Astrocyte (in vitro differentiated cells and primary cell): ENCODE results near the gene KIF19. TPM values are rescaled to one million over a fixed set of nuclear protein-coding genes. Genes with fewer than 3 reads are reported as not detected.
A peak's percentile ranks its signal among the peaks of the same experiment; 100 is the strongest.

ENCODE experiments used
- DNase-seq: peaks from one replicate; pipeline ENCODE4 v3.0.0-alpha.2; 2010; ENCODE audit warnings: low read depth
- FAIRE-seq: peaks from 2 replicates; lab custom pipeline; 2011; peaks lifted over from hg19 to GRCh38; lab: Jason Lieb, UNC
- H2AFZ ChIP-seq: 2 replicates; pipeline ENCODE4 v1.6.0; 2012; ENCODE audit warnings: low read depth, low read length, inconsistent platforms
- H3K27ac ChIP-seq: 2 replicates; pipeline ENCODE4 v1.5.1; 2011; ENCODE audit warnings: low read depth, low read length, inconsistent platforms
- H3K27me3 ChIP-seq: 2 replicates; pipeline ENCODE4 v1.6.0; 2011; ENCODE audit warnings: low read length, inconsistent platforms; ENCODE audit not compliant: insufficient read depth
- H3K36me3 ChIP-seq: 2 replicates; pipeline ENCODE4 v1.5.1; 2011; ENCODE audit warnings: low read length, inconsistent platforms; ENCODE audit not compliant: insufficient read depth
- H3K4me1 ChIP-seq: 2 replicates; pipeline ENCODE4 v1.5.1; 2011; ENCODE audit warnings: low read length, inconsistent platforms; ENCODE audit not compliant: insufficient read depth
- H3K4me2 ChIP-seq: 2 replicates; pipeline ENCODE4 v1.6.0; 2012; ENCODE audit warnings: low read length, inconsistent platforms
- H3K4me3 ChIP-seq: 2 replicates; pipeline ENCODE4 v1.5.1; 2011; ENCODE audit warnings: low read depth, mild to moderate bottlenecking, low read length, inconsistent platforms; ENCODE audit not compliant: insufficient read depth
- H3K79me2 ChIP-seq: 2 replicates; pipeline ENCODE4 v1.6.0; 2012; ENCODE audit warnings: mild to moderate bottlenecking, low read length, inconsistent platforms; ENCODE audit not compliant: insufficient read depth
- H3K9ac ChIP-seq: 2 replicates; pipeline ENCODE4 v1.6.0; 2012; ENCODE audit warnings: mild to moderate bottlenecking, low read length, inconsistent platforms
- H3K9me3 ChIP-seq: 2 replicates; pipeline ENCODE4 v1.5.1; 2012; ENCODE audit warnings: low read depth, mild to moderate bottlenecking, low read length, inconsistent platforms; ENCODE audit not compliant: insufficient read depth
- H4K20me1 ChIP-seq: 2 replicates; pipeline ENCODE4 v1.6.0; 2012; ENCODE audit warnings: low read length, inconsistent platforms; ENCODE audit not compliant: insufficient read depth
- H3K27ac Mint-ChIP-seq: one replicate; pipeline ENCODE4 v1.8.0; 2021; ENCODE audit warnings: mild to moderate bottlenecking, mixed read lengths; ENCODE audit not compliant: unreplicated experiment
- H3K27me3 Mint-ChIP-seq: one replicate; pipeline ENCODE4 v1.8.0; 2021; ENCODE audit warnings: low read depth, mixed read lengths; ENCODE audit not compliant: unreplicated experiment
- H3K36me3 Mint-ChIP-seq: one replicate; pipeline ENCODE4 v1.8.0; 2021; ENCODE audit warnings: low read depth, mixed read lengths; ENCODE audit not compliant: unreplicated experiment
- H3K4me1 Mint-ChIP-seq: one replicate; pipeline ENCODE4 v1.8.0; 2021; ENCODE audit warnings: low read depth, mixed read lengths; ENCODE audit not compliant: unreplicated experiment
- H3K4me3 Mint-ChIP-seq: one replicate; pipeline ENCODE4 v1.8.0; 2021; ENCODE audit warnings: mild to moderate bottlenecking, moderate library complexity, mixed read lengths; ENCODE audit not compliant: unreplicated experiment
- H3K9me3 Mint-ChIP-seq: one replicate; pipeline ENCODE4 v1.8.0; 2021; ENCODE audit warnings: mild to moderate bottlenecking, mixed read lengths; ENCODE audit not compliant: unreplicated experiment
- CTCF ChIP-seq: IDR thresholded peaks from 2 replicates; pipeline ENCODE4 v1.5.1; 2011; ENCODE audit warnings: low read depth, mild to moderate bottlenecking, inconsistent platforms, low read length, moderate library complexity; ENCODE audit not compliant: insufficient read depth
- EZH2 ChIP-seq: IDR thresholded peaks from 2 replicates; pipeline ENCODE4 v1.6.1; 2012; ENCODE audit warnings: mild to moderate bottlenecking, low read length, inconsistent platforms; ENCODE audit not compliant: insufficient read depth
- total RNA-seq: library from RNA; stranded (reverse); gene quantifications from 2 replicates; pipeline ENCODE4 v1.2.1, GENCODE V29; 2021

Gene KIF19
- total RNA-seq, 1 donor from 2014 or later = not detected

DNA sequence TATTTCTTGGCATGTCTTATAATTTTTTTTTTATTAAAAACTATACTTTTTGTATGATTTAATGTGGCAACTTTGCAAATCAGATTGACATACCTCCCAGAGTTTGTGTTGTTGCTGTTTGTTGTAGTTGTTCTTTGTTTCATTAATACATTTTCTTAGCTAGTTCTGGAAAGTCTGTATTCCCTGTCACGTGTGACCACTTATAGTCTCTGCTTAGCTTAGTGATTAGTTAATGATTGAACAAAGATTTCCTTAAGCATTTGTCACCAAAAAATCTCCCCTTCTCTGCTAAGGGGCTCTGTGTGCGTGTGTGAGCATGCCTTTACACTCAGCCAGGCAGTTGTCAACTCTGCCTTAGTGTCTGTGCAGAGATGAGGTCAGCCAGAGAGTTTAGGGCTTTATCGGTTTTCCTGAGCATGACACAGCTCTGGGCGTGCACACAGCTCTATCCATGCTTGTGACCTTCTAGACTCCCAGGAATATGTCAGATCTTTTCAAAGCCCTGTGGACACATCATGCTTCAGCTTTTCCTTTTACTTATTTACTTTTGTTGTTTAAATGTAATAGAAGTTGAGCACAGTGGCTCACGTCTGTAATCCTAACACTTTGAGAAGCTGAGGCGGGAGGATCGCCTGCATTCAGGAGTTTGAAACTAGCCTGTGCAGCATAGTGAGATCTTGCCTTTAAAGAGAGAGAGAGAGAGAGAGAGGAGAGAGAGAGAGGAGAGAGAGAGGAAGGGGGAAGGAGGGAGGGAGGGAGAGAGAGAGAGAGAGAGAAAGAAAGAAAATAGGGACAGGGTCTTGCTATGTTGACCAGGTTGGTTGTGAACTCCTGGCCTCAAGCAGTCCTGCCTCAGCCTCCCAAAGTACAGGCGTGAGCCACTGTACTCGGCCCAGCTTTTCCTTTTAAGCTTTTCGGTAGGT lies 30.1 kb upstream of the KIF19 start:
- FAIRE-seq (no peak), DNase-seq (peak; percentile 31)
- no peaks in the 10 kb centered on the region for H3K36me3 Mint-ChIP-seq
- Histone ChIP-seq H3K27me3 (no peaks in the 10 kb centered on the region), H3K27ac (no peak overlapping the region), H3K4me3 (no peak overlapping the region), H2AFZ (no peak overlapping the region), H3K36me3 (no peaks in the 10 kb centered on the region), H3K4me1 (no peaks in the 10 kb centered on the region), H3K9ac (no peak overlapping the region), H3K9me3 (no peaks in the 10 kb centered on the region), H3K79me2 (no peaks in the 10 kb centered on the region), H3K4me2 (no peak overlapping the region), H4K20me1 (no peaks in the 10 kb centered on the region)
- peak overlapping the region; percentile 8 for H3K27ac Mint-ChIP-seq
- no peak for TF ChIP-seq CTCF
- TF ChIP-seq EZH2 = no peak
- peaks cover 8% of the 10 kb centered on the region for H3K4me1 Mint-ChIP-seq
- H3K27me3 Mint-ChIP-seq = peaks cover 20% of the 10 kb centered on the region
- no peak overlapping the region for H3K4me3 Mint-ChIP-seq
- no peaks in the 10 kb centered on the region for H3K9me3 Mint-ChIP-seq

GRCh38 chr17:74296548-74296936 lies 29.5 kb upstream of the KIF19 start:
- Histone ChIP-seq H3K27me3 (no peaks in the 10 kb centered on the region), H3K27ac (no peak overlapping the region), H2AFZ (no peak overlapping the region), H3K9me3 (no peaks in the 10 kb centered on the region), H3K4me3 (no peak overlapping the region), H3K36me3 (no peaks in the 10 kb centered on the region), H4K20me1 (no peaks in the 10 kb centered on the region), H3K4me1 (no peaks in the 10 kb centered on the region), H3K4me2 (no peak overlapping the region), H3K9ac (no peak overlapping the region), H3K79me2 (no peaks in the 10 kb centered on the region)
- no peak overlapping the region for H3K27ac Mint-ChIP-seq
- H3K9me3 Mint-ChIP-seq = no peaks in the 10 kb centered on the region
- FAIRE-seq (no peak), DNase-seq (peak; percentile 51)
- no peak overlapping the region for H3K4me3 Mint-ChIP-seq
- TF ChIP-seq EZH2 = no peak
- peak; percentile 39 for TF ChIP-seq CTCF
- H3K4me1 Mint-ChIP-seq = peaks cover 8% of the 10 kb centered on the region
- no peaks in the 10 kb centered on the region for H3K36me3 Mint-ChIP-seq
- H3K27me3 Mint-ChIP-seq = peaks cover 20% of the 10 kb centered on the region

GRCh38 chr17:74297941-74298340 lies 28.1 kb upstream of the KIF19 start:
- H3K79me2 ChIP-seq = no peaks in the 10 kb centered on the region
- H2AFZ ChIP-seq = no peak overlapping the region
- no peak for DNase-seq
- peaks cover 20% of the 10 kb centered on the region for H3K27me3 Mint-ChIP-seq
- no peak overlapping the region for H3K27ac Mint-ChIP-seq
- FAIRE-seq = no peak
- no peaks in the 10 kb centered on the region for H3K36me3 ChIP-seq
- H3K9me3 ChIP-seq = no peaks in the 10 kb centered on the region
- H4K20me1 ChIP-seq = no peaks in the 10 kb centered on the region
- peaks cover 8% of the 10 kb centered on the region for H3K4me1 Mint-ChIP-seq
- H3K4me3 ChIP-seq = no peak overlapping the region
- H3K4me3 Mint-ChIP-seq = no peak overlapping the region
- no peak overlapping the region for H3K27ac ChIP-seq
- H3K9ac ChIP-seq = no peak overlapping the region
- H3K36me3 Mint-ChIP-seq = no peaks in the 10 kb centered on the region
- no peak overlapping the region for H3K4me2 ChIP-seq
- TF ChIP-seq CTCF = no peak
- no peaks in the 10 kb centered on the region for H3K4me1 ChIP-seq
- H3K9me3 Mint-ChIP-seq = no peaks in the 10 kb centered on the region
- H3K27me3 ChIP-seq = no peaks in the 10 kb centered on the region
